Right ventricle myocardium superior (tissue), 1 donor: Measurements from ENCODE around the gene SPDYA. TPM values are rescaled to one million over a fixed set of nuclear protein-coding genes. Genes with fewer than 3 reads are reported as not detected.

Experiments
- ATAC-seq: fragments of 200-7000 bp; cut with Tn5 transposase; one replicate; pipeline ENCODE4 v1.9.1; 2020; ENCODE audit warnings: mild to moderate bottlenecking; ENCODE audit not compliant: poor library complexity
- DNase-seq: peaks from one replicate; pipeline ENCODE4 v3.0.0-alpha.2; 2020
- intact Hi-C: fragments of 100-400 bp; cut with DNase I; formaldehyde crosslinking; loops from one replicate; pipeline ENCODE4 v1.11.2; 2022
- total RNA-seq: library from RNA; stranded (reverse); fragmentation: NEBNext Ultra II Directional; extraction: Animal tissue kit (Norgen Biotek cat#: 25700); gene quantifications from one replicate; pipeline ENCODE4 v1.2.1, GENCODE V29; 2021
- donor health status: DM: no; HTN: yes; CAD: no; lungs with severe emphysema.

The SPDYA gene
- total RNA-seq, 1 donor from 2014 or later, result 0.24 TPM

DNA sequence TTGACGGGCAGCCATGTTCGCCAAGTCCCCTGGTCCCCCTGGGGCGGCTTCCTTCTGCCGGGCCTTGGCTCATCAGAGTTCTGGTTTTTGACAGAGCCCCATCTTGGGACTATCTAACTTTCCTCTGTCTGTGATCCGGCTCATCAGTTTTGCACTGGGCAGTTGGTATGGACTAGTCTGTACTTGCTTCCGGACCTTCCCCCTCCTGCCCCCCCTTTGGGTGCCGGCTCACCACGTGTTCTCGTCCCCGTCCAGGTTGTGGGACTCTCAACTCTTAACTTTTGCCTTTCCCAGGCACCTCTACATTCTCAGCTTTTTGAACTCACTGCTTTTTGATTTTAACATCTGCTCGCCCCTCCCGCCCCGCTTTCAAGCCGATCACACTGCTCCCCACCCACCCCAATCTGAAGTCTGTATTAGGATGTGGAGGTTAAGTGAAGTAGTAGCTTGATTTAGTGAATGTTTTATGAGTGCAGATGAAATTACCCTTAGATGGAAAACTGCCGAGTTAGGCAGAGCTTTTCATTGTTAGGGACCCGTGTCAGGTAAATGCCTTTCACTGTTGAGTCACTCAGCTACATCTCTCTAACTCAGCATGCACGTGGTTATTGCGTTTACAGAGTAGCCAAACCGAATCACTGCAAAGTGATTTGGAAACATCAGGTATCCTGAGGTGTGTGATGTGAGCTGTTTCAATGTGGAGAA lies 84.7 kb downstream of the SPDYA start:
- intact Hi-C loops, result no loop called here
- DNase-seq (peak; percentile 59), ATAC-seq (no peak)

GRCh38 chr2:28896906-28897305 lies 86.3 kb downstream of the SPDYA start:
- DNase-seq (no peak), ATAC-seq (no peak)
- intact Hi-C loops, result no loop called here

- DNase-seq (no peak), ATAC-seq (no peak)
- intact Hi-C loops, result no loop called here
Measured at GRCh38 chr2:28898048-28898447, 87.4 kb downstream of the SPDYA start.

Other genes starting within 250 kb of the SPDYA start
- gene PPP1CB, start 59.0 kb upstream of the SPDYA start, total RNA-seq, result 429 TPM
- gene TRMT61B, start 59.5 kb downstream of the SPDYA start, total RNA-seq, result 22.2 TPM
- 19.0 TPM for gene WDR43, start 83.8 kb downstream of the SPDYA start, total RNA-seq
- gene TOGARAM2, start 170.5 kb downstream of the SPDYA start, total RNA-seq, result 42.8 TPM